Stimulated activated memory B cell treated with anti-CD40 and anti-IgM and Interleukin-4, amounts not matched to agents 10 μg/mL and 1 μg/mL and 100 μg/mL, for 72 hours (primary cell): Measurements from ENCODE around the gene TRMT44.
"Not testable (repeated sequence)": the region's sequence is repeated elsewhere in the genome, so short reads cannot be mapped to it uniquely, and the experiment has no call there.

Experiments
- ATAC-seq: fragments of 150-1000 bp; cut with Tn5 transposase; 2 replicates; pipeline ENCODE4 v1.10.0; 2021
- H3K27ac Mint-ChIP-seq: one replicate; pipeline ENCODE4 v1.8.0; 2022; ENCODE audit warnings: mild to moderate bottlenecking, mixed read lengths
- H3K27me3 Mint-ChIP-seq: one replicate; pipeline ENCODE4 v1.8.0; 2022; ENCODE audit warnings: mixed read lengths
- H3K36me3 Mint-ChIP-seq: one replicate; pipeline ENCODE4 v1.8.0; 2022; ENCODE audit warnings: mixed read lengths
- H3K4me1 Mint-ChIP-seq: one replicate; pipeline ENCODE4 v1.8.0; 2022; ENCODE audit warnings: mixed read lengths
- H3K4me3 Mint-ChIP-seq: one replicate; pipeline ENCODE4 v1.8.0; 2022; ENCODE audit warnings: mild to moderate bottlenecking, moderate library complexity, mixed read lengths
- H3K9me3 Mint-ChIP-seq: one replicate; pipeline ENCODE4 v1.8.0; 2022; ENCODE audit warnings: mixed read lengths

TRMT44 gene

GRCh38 chr4:8477676-8478075 is 37.1 kb downstream of the TRMT44 start:
- no peak overlapping the region for H3K27ac Mint-ChIP-seq
- no peak for ATAC-seq
- no peak overlapping the region for H3K4me3 Mint-ChIP-seq
- no peaks in the 10 kb centered on the region for H3K9me3 Mint-ChIP-seq
- no peaks in the 10 kb centered on the region for H3K4me1 Mint-ChIP-seq
- no peaks in the 10 kb centered on the region for H3K27me3 Mint-ChIP-seq
- H3K36me3 Mint-ChIP-seq: peaks cover 37% of the 10 kb centered on the region

GRCh38 chr4:8478371-8478770 is 37.8 kb downstream of the TRMT44 start:
- Mint-ChIP-seq H3K36me3 (peaks cover 37% of the 10 kb centered on the region), H3K4me3 (no peak overlapping the region), H3K27ac (no peak overlapping the region), H3K4me1 (no peaks in the 10 kb centered on the region), H3K27me3 (no peaks in the 10 kb centered on the region), H3K9me3 (no peaks in the 10 kb centered on the region)
- ATAC-seq: no peak

- H3K27ac Mint-ChIP-seq: no peak overlapping the region
- H3K4me1 Mint-ChIP-seq: no peaks in the 10 kb centered on the region
- no peaks in the 10 kb centered on the region for H3K9me3 Mint-ChIP-seq
- peaks cover 37% of the 10 kb centered on the region for H3K36me3 Mint-ChIP-seq
- ATAC-seq: no peak
- H3K27me3 Mint-ChIP-seq: no peaks in the 10 kb centered on the region
- no peak overlapping the region for H3K4me3 Mint-ChIP-seq
These were observed 38.5 kb downstream of the TRMT44 start for GRCh38 chr4:8478801-8479744.

GRCh38 chr4:8480221-8480620 is 39.6 kb downstream of the TRMT44 start:
- no peak for ATAC-seq
- peaks cover 36% of the 10 kb centered on the region for H3K36me3 Mint-ChIP-seq
- no peak overlapping the region for H3K4me3 Mint-ChIP-seq
- H3K9me3 Mint-ChIP-seq: no peaks in the 10 kb centered on the region
- no peaks in the 10 kb centered on the region for H3K4me1 Mint-ChIP-seq
- no peak overlapping the region for H3K27ac Mint-ChIP-seq
- H3K27me3 Mint-ChIP-seq: no peaks in the 10 kb centered on the region

- peaks cover 14% of the 10 kb centered on the region for H3K36me3 Mint-ChIP-seq
- H3K9me3 Mint-ChIP-seq, H3K27me3 Mint-ChIP-seq, H3K4me3 Mint-ChIP-seq, H3K27ac Mint-ChIP-seq, H3K4me1 Mint-ChIP-seq, ATAC-seq: not testable (repeated sequence)
These were observed 46.1 kb downstream of the TRMT44 start for GRCh38 chr4:8486643-8487042.

- Mint-ChIP-seq H3K27ac (no peak overlapping the region), H3K27me3 (no peaks in the 10 kb centered on the region), H3K4me3 (no peak overlapping the region), H3K4me1 (no peaks in the 10 kb centered on the region), H3K36me3 (peaks cover 14% of the 10 kb centered on the region), H3K9me3 (no peaks in the 10 kb centered on the region)
- no peak for ATAC-seq
These were observed 48.3 kb downstream of the TRMT44 start for GRCh38 chr4:8488791-8489369.

GRCh38 chr4:8491478-8491877 is 50.9 kb downstream of the TRMT44 start:
- H3K27ac Mint-ChIP-seq, H3K27me3 Mint-ChIP-seq, H3K4me1 Mint-ChIP-seq, H3K9me3 Mint-ChIP-seq, H3K4me3 Mint-ChIP-seq, ATAC-seq: not testable (repeated sequence)
- H3K36me3 Mint-ChIP-seq: peaks cover 14% of the 10 kb centered on the region

GRCh38 chr4:8492174-8492573 is 51.6 kb downstream of the TRMT44 start:
- Mint-ChIP-seq H3K4me3 (no peak overlapping the region), H3K27me3 (no peaks in the 10 kb centered on the region), H3K9me3 (peaks cover 3% of the 10 kb centered on the region), H3K27ac (no peak overlapping the region), H3K36me3 (peaks cover 14% of the 10 kb centered on the region), H3K4me1 (no peaks in the 10 kb centered on the region)
- ATAC-seq: no peak

GRCh38 chr4:8493484-8493883 is 52.9 kb downstream of the TRMT44 start:
- ATAC-seq: no peak
- Mint-ChIP-seq H3K4me1 (no peaks in the 10 kb centered on the region), H3K4me3 (no peak overlapping the region), H3K36me3 (peaks cover 13% of the 10 kb centered on the region), H3K27ac (no peak overlapping the region), H3K9me3 (peaks cover 8% of the 10 kb centered on the region), H3K27me3 (no peaks in the 10 kb centered on the region)

GRCh38 chr4:8494218-8494617 is 53.6 kb downstream of the TRMT44 start:
- Mint-ChIP-seq H3K9me3 (peaks cover 8% of the 10 kb centered on the region), H3K36me3 (peaks cover 7% of the 10 kb centered on the region)

GRCh38 chr4:8494983-8495548 is 54.5 kb downstream of the TRMT44 start:
- no peaks in the 10 kb centered on the region for H3K4me1 Mint-ChIP-seq
- no peak overlapping the region for H3K27ac Mint-ChIP-seq
- peaks cover 4% of the 10 kb centered on the region for H3K36me3 Mint-ChIP-seq
- no peaks in the 10 kb centered on the region for H3K27me3 Mint-ChIP-seq
- H3K9me3 Mint-ChIP-seq: peaks cover 8% of the 10 kb centered on the region
- ATAC-seq: no peak
- H3K4me3 Mint-ChIP-seq: no peak overlapping the region

More at GRCh38 chr4:8494218-8494617, 53.6 kb downstream of the TRMT44 start:
- H3K4me3 Mint-ChIP-seq: no peak overlapping the region
- no peaks in the 10 kb centered on the region for H3K4me1 Mint-ChIP-seq
- H3K27ac Mint-ChIP-seq: no peak overlapping the region
- no peak for ATAC-seq
- no peaks in the 10 kb centered on the region for H3K27me3 Mint-ChIP-seq

GRCh38 chr4:8495803-8496202 is 55.2 kb downstream of the TRMT44 start:
- no peaks in the 10 kb centered on the region for H3K27me3 Mint-ChIP-seq
- no peaks in the 10 kb centered on the region for H3K4me1 Mint-ChIP-seq
- no peak overlapping the region for H3K4me3 Mint-ChIP-seq
- peaks cover 8% of the 10 kb centered on the region for H3K9me3 Mint-ChIP-seq
- H3K27ac Mint-ChIP-seq: no peak overlapping the region
- ATAC-seq: no peak
- H3K36me3 Mint-ChIP-seq: no peaks in the 10 kb centered on the region

- Mint-ChIP-seq H3K27me3 (no peaks in the 10 kb centered on the region), H3K27ac (no peak overlapping the region), H3K4me1 (no peaks in the 10 kb centered on the region), H3K36me3 (no peaks in the 10 kb centered on the region), H3K4me3 (no peak overlapping the region), H3K9me3 (peaks cover 8% of the 10 kb centered on the region)
- ATAC-seq: no peak
These were observed 57.2 kb downstream of the TRMT44 start for GRCh38 chr4:8497762-8498161.

- Mint-ChIP-seq H3K4me3 (no peak overlapping the region), H3K27me3 (peaks cover 12% of the 10 kb centered on the region), H3K9me3 (peaks cover 8% of the 10 kb centered on the region), H3K36me3 (no peaks in the 10 kb centered on the region), H3K4me1 (no peaks in the 10 kb centered on the region), H3K27ac (no peak overlapping the region)
- no peak for ATAC-seq
These were observed 60.4 kb downstream of the TRMT44 start for GRCh38 chr4:8500966-8501365.

- Mint-ChIP-seq H3K9me3 (peaks cover 5% of the 10 kb centered on the region), H3K27ac (no peak overlapping the region), H3K4me3 (no peak overlapping the region), H3K36me3 (no peaks in the 10 kb centered on the region), H3K4me1 (no peaks in the 10 kb centered on the region), H3K27me3 (peaks cover 12% of the 10 kb centered on the region)
- ATAC-seq: no peak
These were observed 61.2 kb downstream of the TRMT44 start for GRCh38 chr4:8501781-8502180.

- peaks cover 5% of the 10 kb centered on the region for H3K9me3 Mint-ChIP-seq
- peaks cover 12% of the 10 kb centered on the region for H3K27me3 Mint-ChIP-seq
- no peak overlapping the region for H3K4me3 Mint-ChIP-seq
- no peak for ATAC-seq
- H3K4me1 Mint-ChIP-seq: no peaks in the 10 kb centered on the region
- no peaks in the 10 kb centered on the region for H3K36me3 Mint-ChIP-seq
- no peak overlapping the region for H3K27ac Mint-ChIP-seq
These were observed 61.8 kb downstream of the TRMT44 start for GRCh38 chr4:8502371-8502770.
